IMR-90 (cell line): ENCODE data around the gene ALS2CL.

Experiments used
- CTCF ChIP-seq: conservative IDR thresholded peaks from 2 replicates; pipeline ENCODE4 v1.5.1; 2012; ENCODE audit warnings: mild to moderate bottlenecking, low read depth, low read length, improper control_type of control experiment
- POLR2A ChIP-seq: IDR thresholded peaks from 2 replicates; pipeline ENCODE4 v1.6.1; 2012; ENCODE audit warnings: mild to moderate bottlenecking, low read depth, low read length
- RAD21 ChIP-seq: IDR thresholded peaks from 2 replicates; pipeline ENCODE4 v1.6.1; 2012; ENCODE audit warnings: low read length, improper control_type of control experiment
- USF2 ChIP-seq: fragments of 150-350 bp; IDR thresholded peaks from 2 replicates; pipeline ENCODE4 v1.6.1; 2017; ENCODE audit warnings: mild to moderate bottlenecking, antibody characterized with exemption, low read length, low read depth

- TF ChIP-seq CTCF (no peak), POLR2A (no peak), USF2 (no peak), RAD21 (no peak)
Measured at GRCh38 chr3:46665763-46666452, 27.6 kb downstream of the ALS2CL start.
